Ovary (tissue), 9 donors: ENCODE data around the gene LYSMD3. TPM values are rescaled to one million over a fixed set of nuclear protein-coding genes. Genes with fewer than 3 reads are reported as not detected.

ENCODE experiments used
- DNase-seq, 5 donors: peaks; one replicate each; pipeline ENCODE4 v3.0.0-alpha.2; 2019 to 2020
- H3K27ac ChIP-seq, 2 donors: fragments of 200-600 bp; one replicate each; pipeline versions ENCODE4 v1.5.1 to v1.8.0; 2019 to 2022
- H3K27me3 ChIP-seq: fragments of 200-600 bp; one replicate; pipeline ENCODE4 v1.8.0; 2022
- H3K36me3 ChIP-seq: fragments of 200-600 bp; sonication (generic); one replicate; pipeline ENCODE4 v1.5.1; 2019
- H3K4me1 ChIP-seq: one replicate; pipeline ENCODE4 v1.8.1; 2013; ENCODE audit warnings: mild to moderate bottlenecking, moderate library complexity; ENCODE audit not compliant: insufficient read depth
- H3K4me3 ChIP-seq: fragments of 200-600 bp; sonication (generic); one replicate; pipeline ENCODE4 v1.5.1; 2017
- H3K9me3 ChIP-seq, 2 donors: fragments of 200-600 bp in 1 of 2; sonication (generic) in 1 of 2; one replicate each; pipeline versions ENCODE4 v1.5.1 to v1.8.1; 2013 to 2019; ENCODE audit warnings: mild to moderate bottlenecking in 1 of 2, moderate library complexity in 1 of 2
- CTCF ChIP-seq, 3 donors: fragments of 450-650 bp in 2 of 3; fragments of 200-600 bp in 1 of 3; IDR thresholded peaks; one replicate each; pipeline versions ENCODE4 v1.5.1 to v1.8.0; 2016 to 2022; ENCODE audit warnings: antibody characterized with exemption in 3 of 3, mild to moderate bottlenecking in 1 of 3
- EP300 ChIP-seq: sonication (generic); formaldehyde crosslinking; IDR thresholded peaks from one replicate; pipeline ENCODE4 v1.6.1; 2017; ENCODE audit warnings: antibody characterized with exemption
- POLR2A ChIP-seq: fragments of 450-650 bp; IDR thresholded peaks from one replicate; pipeline ENCODE4 v1.6.1; 2017; ENCODE audit warnings: antibody characterized with exemption, mild to moderate bottlenecking, moderate library complexity
- WGBS, 3 donors: extraction: QIAGEN DNeasy Blood & Tissue Kit in 1 of 3; methylation state at CpG; one replicate each; pipeline versions ENCODE4 v1.1.5 to v1.1.7; 2013 to 2017; 5-methylcytosine and 5-hydroxymethylcytosine counted together
- intact Hi-C, 4 donors: fragments of 100-400 bp; cut with DNase I; formaldehyde crosslinking; loops; one replicate each; pipeline versions ENCODE4 v1.11.0 to v1.15.1; 2022 to 2023
- polyA plus RNA-seq, 2 donors: library from polyadenylated mRNA; stranded (reverse); fragments of 200-250 nt in 1 of 2; fragments of 350-450 nt in 1 of 2; fragmentation: Illumina TruSeq in 1 of 2; extraction: RNeasy Lipid Tissue Mini Kit (QIAGEN cat#74804) in 1 of 2; gene quantifications; one replicate each; pipeline ENCODE4 v1.2.3, GENCODE V29; 2013 to 2014
- total RNA-seq, 7 donors: library from RNA; depleted of rRNA in 2 of 7; stranded (reverse); fragments of >200 nt in 2 of 7; fragmentation: NEBNext Ultra II Directional in 3 of 7; extraction: Animal tissue kit (Norgen Biotek cat#: 25700) in 3 of 7; gene quantifications; one replicate each; pipeline versions ENCODE4 v1.1.0 to v1.2.4, GENCODE V29; 2016 to 2023
- donor health status: DM: no; HTN: no; CAD: no; lungs with moderate emphysema.
- donor health status: DM: no; HTN: no; CAD: no.
- donor health status: Bipolar disorder and iron deficiency.
- donor health status: DM: yes; HTN: yes; CAD: no.
- donor health status: DM: no; HTN: no; CAD: no.
- donor health status: DM: yes; HTN: yes; CAD: no.

The LYSMD3 gene
- total and polyA plus RNA-seq, 9 donors: 10.7 to 26.8 (median 23.0) TPM

- H3K27me3 ChIP-seq: no peaks in the 10 kb centered on the region
- no peak overlapping the region for H3K4me3 ChIP-seq
- no peaks in the 10 kb centered on the region for H3K9me3 ChIP-seq
- H3K27ac ChIP-seq: no peak overlapping the region
- WGBS, 3 donors: 66 to 73% (median 68%) methylated on average over 3 of the region's 3 CpGs
- H3K36me3 ChIP-seq: no peaks in the 10 kb centered on the region
- intact Hi-C loops: no loop called here
- H3K4me1 ChIP-seq: no peaks in the 10 kb centered on the region
- no peak for TF ChIP-seq EP300
- TF ChIP-seq POLR2A: no peak
- no peak for TF ChIP-seq CTCF (IDR thresholded peaks at IDR 0.05)
- DNase-seq: no peak
These were observed 14.9 kb downstream of the LYSMD3 start for GRCh38 chr5:90514520-90514919.

GRCh38 chr5:90510438-90510837 is 18.9 kb downstream of the LYSMD3 start:
- TF ChIP-seq CTCF (IDR thresholded peaks at IDR 0.05) (no peak), POLR2A (no peak), EP300 (no peak)
- intact Hi-C loops: no loop called here
- Histone ChIP-seq H3K4me3 (no peak overlapping the region), H3K4me1 (no peaks in the 10 kb centered on the region), H3K9me3 (no peaks in the 10 kb centered on the region), H3K27me3 (no peaks in the 10 kb centered on the region), H3K36me3 (no peaks in the 10 kb centered on the region), H3K27ac (no peak overlapping the region)
- no peak for DNase-seq
- 95 to 99% (median 95%) methylated on average over 1 of the region's 1 CpG for WGBS, 3 donors

GRCh38 chr5:90506221-90506620 is 23.2 kb downstream of the LYSMD3 start:
- Histone ChIP-seq H3K27ac (no peak overlapping the region), H3K4me1 (no peaks in the 10 kb centered on the region), H3K9me3 (no peaks in the 10 kb centered on the region), H3K27me3 (no peaks in the 10 kb centered on the region), H3K4me3 (no peak overlapping the region), H3K36me3 (no peaks in the 10 kb centered on the region)
- DNase-seq: no peak
- TF ChIP-seq CTCF (IDR thresholded peaks at IDR 0.05): no peak
- TF ChIP-seq POLR2A: no peak
- no peak for TF ChIP-seq EP300
- intact Hi-C loops: no loop called here

GRCh38 chr5:90504743-90505142 is 24.6 kb downstream of the LYSMD3 start:
- H3K9me3 ChIP-seq: no peaks in the 10 kb centered on the region
- no peaks in the 10 kb centered on the region for H3K4me1 ChIP-seq
- TF ChIP-seq POLR2A (no peak), EP300 (no peak), CTCF (IDR thresholded peaks at IDR 0.05) (no peak)
- no peak overlapping the region for H3K27ac ChIP-seq
- no peak for DNase-seq
- H3K27me3 ChIP-seq: no peaks in the 10 kb centered on the region
- WGBS, 3 donors: 91 to 92% (median 91%) methylated on average over 2 of the region's 2 CpGs
- no peak overlapping the region for H3K4me3 ChIP-seq
- intact Hi-C loops: no loop called here
- H3K36me3 ChIP-seq: no peaks in the 10 kb centered on the region

GRCh38 chr5:90503596-90503995 is 25.8 kb downstream of the LYSMD3 start:
- Histone ChIP-seq H3K9me3 (no peaks in the 10 kb centered on the region), H3K4me3 (no peak overlapping the region), H3K36me3 (no peaks in the 10 kb centered on the region), H3K27ac (no peak overlapping the region), H3K4me1 (no peaks in the 10 kb centered on the region), H3K27me3 (no peaks in the 10 kb centered on the region)
- WGBS, 3 donors: 70 to 77% (median 74%) methylated on average over 1 of the region's 1 CpG
- no peak for DNase-seq
- no peak for TF ChIP-seq POLR2A
- TF ChIP-seq CTCF (IDR thresholded peaks at IDR 0.05): no peak
- TF ChIP-seq EP300: no peak
- intact Hi-C loops: no loop called here
